ENCODE results near the gene TREX2. TPM values are rescaled to one million over a fixed set of nuclear protein-coding genes. Genes with fewer than 3 reads are reported as not detected.

The TREX2 gene
- total and polyA plus RNA-seq, 4 donors, result 0.61 to 1.2 (median 0.64) TPM

- Histone ChIP-seq H3K27me3 (ENCODE audit: control insufficient read depth in 3 of 3, insufficient read depth in 3 of 3, low read length in 2 of 3) (no peaks in the 10 kb centered on the region), H3K4me3 (no peak overlapping the region), H3K4me1 (ENCODE audit: control insufficient read depth in 5 of 5, insufficient read depth in 5 of 5, low read length in 5 of 5) (peaks cover 0 to 5% (median 0%) of the 10 kb centered on the region in 5 donors), H3K9ac (ENCODE audit: insufficient read depth in 1 of 2, low read length in 2 of 2) (no peak overlapping the region), H3K36me3 (ENCODE audit: control insufficient read depth in 4 of 4, insufficient read depth in 4 of 4, low read length in 4 of 4) (no peaks in the 10 kb centered on the region), H3K9me3 (ENCODE audit: control insufficient read depth in 4 of 4, insufficient read depth in 3 of 4, low read length in 3 of 4) (no peaks in the 10 kb centered on the region), H3K27ac (ENCODE audit: low read depth in 1 of 2, low read length in 1 of 2) (no peak overlapping the region)
- WGBS, 2 donors, result 75 to 80% methylated on average over 8 to 10 of the region's 10 CpGs
- no peak for ATAC-seq (ENCODE audit: insufficient read depth, low FRiP score)
- DNase-seq, result no peak
- TF ChIP-seq CTCF (IDR thresholded peaks at IDR 0.05; ENCODE audit: control extremely low read depth, extremely low read depth), result no peak
These were observed 37.6 kb downstream of the TREX2 start for GRCh38 chrX:153408221-153408721.

GRCh38 chrX:153407736-153408135, 38.1 kb downstream of the TREX2 start:
- H3K27ac ChIP-seq (ENCODE audit: low read depth in 1 of 2, low read length in 1 of 2), result no peak overlapping the region
- H3K9ac ChIP-seq (ENCODE audit: insufficient read depth in 1 of 2, low read length in 2 of 2), result no peak overlapping the region
- ATAC-seq (ENCODE audit: insufficient read depth, low FRiP score) (no peak), DNase-seq (no peak)
- H3K36me3 ChIP-seq (ENCODE audit: control insufficient read depth in 4 of 4, insufficient read depth in 4 of 4, low read length in 4 of 4), result no peaks in the 10 kb centered on the region
- H3K4me1 ChIP-seq (ENCODE audit: control insufficient read depth in 5 of 5, insufficient read depth in 5 of 5, low read length in 5 of 5), result peaks cover 0 to 5% (median 0%) of the 10 kb centered on the region in 5 donors
- no peak overlapping the region for H3K4me3 ChIP-seq
- TF ChIP-seq CTCF (IDR thresholded peaks at IDR 0.05; ENCODE audit: control extremely low read depth, extremely low read depth), result no peak
- H3K27me3 ChIP-seq (ENCODE audit: control insufficient read depth in 3 of 3, insufficient read depth in 3 of 3, low read length in 2 of 3), result no peaks in the 10 kb centered on the region
- 62 to 86% methylated on average over 3 of the region's 3 CpGs for WGBS, 2 donors
- no peaks in the 10 kb centered on the region for H3K9me3 ChIP-seq (ENCODE audit: control insufficient read depth in 4 of 4, insufficient read depth in 3 of 4, low read length in 3 of 4)

- H3K36me3 ChIP-seq (ENCODE audit: control insufficient read depth in 4 of 4, insufficient read depth in 4 of 4, low read length in 4 of 4), result no peaks in the 10 kb centered on the region
- H3K4me3 ChIP-seq, result no peak overlapping the region
- WGBS, 2 donors, result 77 to 92% methylated on average over 7 of the region's 7 CpGs
- H3K9me3 ChIP-seq (ENCODE audit: control insufficient read depth in 4 of 4, insufficient read depth in 3 of 4, low read length in 3 of 4), result no peaks in the 10 kb centered on the region
- H3K27me3 ChIP-seq (ENCODE audit: control insufficient read depth in 3 of 3, insufficient read depth in 3 of 3, low read length in 2 of 3), result no peaks in the 10 kb centered on the region
- ATAC-seq (ENCODE audit: insufficient read depth, low FRiP score), result no peak
- peaks cover 0 to 3% (median 0%) of the 10 kb centered on the region in 5 donors for H3K4me1 ChIP-seq (ENCODE audit: control insufficient read depth in 5 of 5, insufficient read depth in 5 of 5, low read length in 5 of 5)
- no peak for TF ChIP-seq CTCF (IDR thresholded peaks at IDR 0.05; ENCODE audit: control extremely low read depth, extremely low read depth)
- DNase-seq, result no peak
- no peak overlapping the region for H3K9ac ChIP-seq (ENCODE audit: insufficient read depth in 1 of 2, low read length in 2 of 2)
- no peak overlapping the region for H3K27ac ChIP-seq (ENCODE audit: low read depth in 1 of 2, low read length in 1 of 2)
These were observed 39.0 kb downstream of the TREX2 start for GRCh38 chrX:153406903-153407302.

- no peaks in the 10 kb centered on the region for H3K9me3 ChIP-seq (ENCODE audit: control insufficient read depth in 4 of 4, insufficient read depth in 3 of 4, low read length in 3 of 4)
- ATAC-seq (ENCODE audit: insufficient read depth, low FRiP score), result no peak
- no peak overlapping the region for H3K4me3 ChIP-seq
- H3K27me3 ChIP-seq (ENCODE audit: control insufficient read depth in 3 of 3, insufficient read depth in 3 of 3, low read length in 2 of 3), result no peaks in the 10 kb centered on the region
- H3K4me1 ChIP-seq (ENCODE audit: control insufficient read depth in 5 of 5, insufficient read depth in 5 of 5, low read length in 5 of 5), result no peaks in the 10 kb centered on the region
- TF ChIP-seq CTCF (IDR thresholded peaks at IDR 0.05; ENCODE audit: control extremely low read depth, extremely low read depth), result no peak
- H3K36me3 ChIP-seq (ENCODE audit: control insufficient read depth in 4 of 4, insufficient read depth in 4 of 4, low read length in 4 of 4), result no peaks in the 10 kb centered on the region
- DNase-seq, result no peak
- no peak overlapping the region for H3K9ac ChIP-seq (ENCODE audit: insufficient read depth in 1 of 2, low read length in 2 of 2)
- 89 to 91% methylated on average over 9 of the region's 9 CpGs for WGBS, 2 donors
- no peak overlapping the region for H3K27ac ChIP-seq (ENCODE audit: low read depth in 1 of 2, low read length in 1 of 2)
These were observed 39.8 kb downstream of the TREX2 start for GRCh38 chrX:153406011-153406410.

All from lung (tissue), 12 donors.